Astrocyte (in vitro differentiated cells and primary cell): ENCODE measurements around the gene LRRC31.

Source experiments
- EZH2 ChIP-seq: IDR thresholded peaks from 2 replicates; pipeline ENCODE4 v1.6.1; 2012; ENCODE audit warnings: mild to moderate bottlenecking, low read length, inconsistent platforms; ENCODE audit not compliant: insufficient read depth
- TF ChIP-seq, protein P1 (sequence below): IDR thresholded peaks from 2 replicates; pipeline ENCODE4 v1.5.1; 2011; ENCODE audit warnings: low read depth, mild to moderate bottlenecking, inconsistent platforms, low read length, moderate library complexity; ENCODE audit not compliant: insufficient read depth

DNA sequence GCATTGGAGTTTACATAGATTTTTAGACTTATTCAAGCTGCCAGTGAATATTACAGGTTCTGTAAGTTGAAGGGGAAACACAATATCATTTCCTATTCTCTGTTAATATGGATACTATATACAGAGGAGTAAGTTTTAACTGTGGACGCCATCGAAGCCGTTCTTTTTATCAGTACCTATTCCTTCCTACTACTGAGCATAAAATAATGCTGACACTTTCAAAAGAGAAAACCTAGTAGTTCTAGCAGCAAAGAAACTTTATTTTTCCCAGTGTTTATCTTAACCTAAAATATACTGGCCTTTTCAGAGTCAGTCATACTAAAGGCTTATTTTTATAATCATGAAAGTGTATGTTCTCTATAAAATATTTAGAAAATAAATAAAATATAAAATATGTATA, 14.2 kb downstream of the LRRC31 start:
- TF ChIP-seq, protein P1, sequence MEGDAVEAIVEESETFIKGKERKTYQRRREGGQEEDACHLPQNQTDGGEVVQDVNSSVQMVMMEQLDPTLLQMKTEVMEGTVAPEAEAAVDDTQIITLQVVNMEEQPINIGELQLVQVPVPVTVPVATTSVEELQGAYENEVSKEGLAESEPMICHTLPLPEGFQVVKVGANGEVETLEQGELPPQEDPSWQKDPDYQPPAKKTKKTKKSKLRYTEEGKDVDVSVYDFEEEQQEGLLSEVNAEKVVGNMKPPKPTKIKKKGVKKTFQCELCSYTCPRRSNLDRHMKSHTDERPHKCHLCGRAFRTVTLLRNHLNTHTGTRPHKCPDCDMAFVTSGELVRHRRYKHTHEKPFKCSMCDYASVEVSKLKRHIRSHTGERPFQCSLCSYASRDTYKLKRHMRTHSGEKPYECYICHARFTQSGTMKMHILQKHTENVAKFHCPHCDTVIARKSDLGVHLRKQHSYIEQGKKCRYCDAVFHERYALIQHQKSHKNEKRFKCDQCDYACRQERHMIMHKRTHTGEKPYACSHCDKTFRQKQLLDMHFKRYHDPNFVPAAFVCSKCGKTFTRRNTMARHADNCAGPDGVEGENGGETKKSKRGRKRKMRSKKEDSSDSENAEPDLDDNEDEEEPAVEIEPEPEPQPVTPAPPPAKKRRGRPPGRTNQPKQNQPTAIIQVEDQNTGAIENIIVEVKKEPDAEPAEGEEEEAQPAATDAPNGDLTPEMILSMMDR = no peak
- no peak for TF ChIP-seq EZH2
